ENCODE measurements around the gene SOCS7.

DNA sequence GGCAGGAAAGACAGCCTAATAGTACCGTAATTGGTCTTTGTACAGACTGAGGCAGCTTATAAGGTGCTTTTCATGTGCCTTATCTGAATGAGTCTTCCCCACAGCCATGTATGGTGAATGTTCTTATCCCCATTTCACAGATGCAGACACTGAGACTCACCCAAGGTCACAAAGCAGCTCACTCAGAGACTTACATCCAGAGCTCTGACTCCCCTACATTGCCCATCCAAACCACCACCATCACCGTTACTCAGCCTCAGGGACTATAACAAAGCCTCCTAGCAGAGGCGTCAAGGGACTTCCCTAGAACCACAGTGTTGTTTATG lies 7.3 kb upstream of the SOCS7 start:
- TF ChIP-seq, protein P1, sequence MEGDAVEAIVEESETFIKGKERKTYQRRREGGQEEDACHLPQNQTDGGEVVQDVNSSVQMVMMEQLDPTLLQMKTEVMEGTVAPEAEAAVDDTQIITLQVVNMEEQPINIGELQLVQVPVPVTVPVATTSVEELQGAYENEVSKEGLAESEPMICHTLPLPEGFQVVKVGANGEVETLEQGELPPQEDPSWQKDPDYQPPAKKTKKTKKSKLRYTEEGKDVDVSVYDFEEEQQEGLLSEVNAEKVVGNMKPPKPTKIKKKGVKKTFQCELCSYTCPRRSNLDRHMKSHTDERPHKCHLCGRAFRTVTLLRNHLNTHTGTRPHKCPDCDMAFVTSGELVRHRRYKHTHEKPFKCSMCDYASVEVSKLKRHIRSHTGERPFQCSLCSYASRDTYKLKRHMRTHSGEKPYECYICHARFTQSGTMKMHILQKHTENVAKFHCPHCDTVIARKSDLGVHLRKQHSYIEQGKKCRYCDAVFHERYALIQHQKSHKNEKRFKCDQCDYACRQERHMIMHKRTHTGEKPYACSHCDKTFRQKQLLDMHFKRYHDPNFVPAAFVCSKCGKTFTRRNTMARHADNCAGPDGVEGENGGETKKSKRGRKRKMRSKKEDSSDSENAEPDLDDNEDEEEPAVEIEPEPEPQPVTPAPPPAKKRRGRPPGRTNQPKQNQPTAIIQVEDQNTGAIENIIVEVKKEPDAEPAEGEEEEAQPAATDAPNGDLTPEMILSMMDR (IDR thresholded peaks at IDR 0.05), result no peak
- TF ChIP-seq POLR2A (IDR thresholded peaks at IDR 0.05), result no peak
